Measurements from ENCODE around the gene GLRX5. TPM values are rescaled to one million over a fixed set of nuclear protein-coding genes. Genes with fewer than 3 reads are reported as not detected.

Gene GLRX5
- total and polyA plus RNA-seq, 2 experiments from 2014 or later: 50.0 to 105 TPM

DNA sequence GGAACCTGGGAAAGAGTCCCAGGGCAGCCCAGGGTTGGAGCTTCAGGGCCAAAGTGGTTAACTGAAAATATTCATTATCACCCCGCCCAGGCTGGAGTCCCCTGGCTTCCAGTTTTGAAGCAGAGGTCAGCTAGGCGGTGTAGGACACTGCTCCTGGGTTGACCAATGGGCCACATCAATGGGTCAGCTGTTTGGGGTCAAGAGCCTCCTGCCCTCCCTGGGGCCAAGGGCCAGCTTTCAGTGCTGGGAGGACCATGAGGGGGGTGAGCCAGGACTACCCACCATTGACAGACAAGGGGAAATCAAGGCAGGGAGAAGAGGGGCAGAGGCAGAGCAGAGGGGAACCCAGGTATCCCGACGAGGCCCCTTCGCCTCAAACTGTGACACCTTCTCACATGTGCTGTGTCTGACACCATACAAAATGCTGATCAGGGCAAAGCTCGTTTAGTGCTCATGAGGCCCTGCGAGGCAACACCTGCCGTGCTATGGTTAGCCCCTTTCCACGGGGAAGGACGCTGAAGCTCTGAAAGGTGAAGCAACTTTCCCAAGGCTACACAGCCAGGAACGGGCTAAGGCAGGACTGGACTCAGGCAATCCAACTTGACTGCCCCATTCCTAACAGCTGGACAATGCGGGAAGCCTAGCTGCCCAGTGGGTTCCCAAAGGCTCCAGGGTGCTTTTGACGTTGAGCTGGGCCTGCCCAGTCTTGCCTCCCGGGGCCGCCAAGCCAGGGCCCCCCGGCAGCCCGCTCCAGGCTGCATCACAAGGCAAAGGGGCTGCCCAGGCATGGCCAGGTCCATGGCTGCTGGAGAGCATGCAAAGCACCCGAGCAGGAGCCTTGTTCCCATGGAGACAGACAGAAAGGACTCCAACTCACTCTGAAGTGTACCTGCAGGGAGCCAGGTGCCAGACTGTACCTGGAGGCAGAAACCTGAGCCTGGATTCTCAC lies 20.4 kb upstream of the GLRX5 start:
- TF ChIP-seq EZH2phosphoT487 (IDR thresholded peaks at IDR 0.05; ENCODE audit: low read depth, severe bottlenecking, unreplicated experiment) (no peak), CTCF (IDR thresholded peaks at IDR 0.05; ENCODE audit: poor library complexity) (no peak), EZH2 (IDR thresholded peaks at IDR 0.05; ENCODE audit: borderline replicate concordance) (no peak)
- no peaks in the 10 kb centered on the region for H3K9me2 ChIP-seq (replicated peaks; ENCODE audit: insufficient read depth)
- H3K4me3 ChIP-seq: no peak overlapping the region
- peaks cover 23% of the 10 kb centered on the region for H3K4me1 ChIP-seq (ENCODE audit: insufficient read depth)
- H3K9me3 ChIP-seq (ENCODE audit: low read depth): no peaks in the 10 kb centered on the region
- H4K20me1 ChIP-seq (ENCODE audit: insufficient read depth, poor library complexity, severe bottlenecking): no peaks in the 10 kb centered on the region
- no peak overlapping the region for H2AFZ ChIP-seq
- H3K36me3 ChIP-seq (replicated peaks; ENCODE audit: insufficient read depth, low read depth): no peaks in the 10 kb centered on the region
- 71% methylated on average over 18 of the region's 18 CpGs for WGBS (ENCODE audit: low lambda C conversion rate, missing lambda C conversion rate)
- no peak for DNase-seq (ENCODE audit: low spot score)
- H3K27ac ChIP-seq: no peak overlapping the region
- H3K27me3 ChIP-seq: no peaks in the 10 kb centered on the region
- H3K4me2 ChIP-seq: peak overlapping the region; percentile 99
- H3K79me2 ChIP-seq: no peaks in the 10 kb centered on the region

DNA sequence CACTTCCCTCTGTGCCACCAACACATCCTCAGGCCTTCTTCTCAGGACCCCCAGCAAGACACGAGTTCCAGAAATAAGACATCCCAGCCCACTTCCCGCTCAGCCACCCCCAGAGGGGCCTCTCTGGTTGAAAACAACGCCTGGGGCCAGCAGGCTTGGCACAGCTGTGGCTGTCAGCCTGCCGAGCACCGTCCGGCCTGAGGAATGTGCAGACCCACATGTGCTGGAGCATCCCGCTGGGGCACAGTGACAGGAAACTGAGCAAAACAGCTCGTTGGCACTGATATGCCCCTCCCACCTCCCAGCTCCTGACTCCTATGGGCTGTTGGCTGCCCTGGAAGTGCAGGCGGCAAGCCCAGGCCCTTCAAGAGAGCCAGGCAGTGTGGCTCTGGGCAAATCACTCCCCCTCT lies 19.8 kb upstream of the GLRX5 start:
- DNase-seq (ENCODE audit: low spot score): peak; percentile 51

DNA sequence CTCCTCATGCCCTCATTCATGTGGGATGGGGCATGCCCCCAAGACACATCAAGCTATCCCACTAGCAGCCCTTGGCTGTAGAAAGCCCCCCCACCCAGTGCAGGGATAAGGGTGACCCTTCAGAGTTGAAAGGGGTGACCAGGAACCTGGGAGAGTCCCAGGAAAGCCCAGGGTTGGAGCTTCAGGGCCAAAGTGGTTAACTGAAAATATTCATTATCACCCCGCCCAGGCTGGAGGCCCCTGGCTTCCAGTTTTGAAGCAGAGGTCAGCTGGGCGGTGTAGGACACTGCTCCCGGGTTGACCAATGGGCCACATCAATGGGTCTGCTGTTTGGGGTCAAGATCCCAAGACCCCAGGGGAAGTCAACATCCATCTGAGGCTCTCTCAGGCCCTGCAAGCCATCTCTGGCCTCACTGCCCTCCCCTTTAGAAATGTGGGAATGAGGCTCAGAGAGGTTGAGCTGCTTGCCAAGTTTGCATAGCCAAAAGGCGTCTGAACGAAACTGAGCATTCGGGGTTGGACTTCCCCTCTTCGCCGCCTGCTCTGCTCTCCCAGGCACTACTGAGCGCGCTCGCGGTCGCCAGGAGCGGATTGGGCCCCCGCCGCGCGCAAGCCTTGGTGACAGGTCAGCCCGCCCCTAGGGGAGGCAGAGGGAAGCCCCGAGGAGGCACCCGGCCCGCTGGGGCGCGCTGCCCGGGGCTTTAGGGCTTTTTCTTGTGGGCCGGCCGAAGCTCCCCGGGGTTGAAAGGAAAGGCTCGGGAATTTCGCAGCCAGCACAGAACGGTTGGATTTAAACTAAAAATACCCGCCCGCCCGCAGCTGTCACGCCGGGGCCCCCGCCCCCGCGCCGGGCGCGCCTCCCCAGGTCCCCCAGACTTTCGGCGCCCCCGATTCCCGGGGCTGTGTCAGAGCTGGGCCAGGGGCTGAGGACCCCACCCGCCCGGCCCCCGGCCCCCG lies 19.0 kb upstream of the GLRX5 start:
- H3K4me3 ChIP-seq: peak overlapping the region; percentile 64
- no peaks in the 10 kb centered on the region for H3K27me3 ChIP-seq
- peaks cover 23% of the 10 kb centered on the region for H3K4me1 ChIP-seq (ENCODE audit: insufficient read depth)
- no peaks in the 10 kb centered on the region for H4K20me1 ChIP-seq (ENCODE audit: insufficient read depth, poor library complexity, severe bottlenecking)
- TF ChIP-seq EZH2phosphoT487 (IDR thresholded peaks at IDR 0.05; ENCODE audit: low read depth, severe bottlenecking, unreplicated experiment): no peak
- peak; percentile 6 for TF ChIP-seq EZH2 (IDR thresholded peaks at IDR 0.05; ENCODE audit: borderline replicate concordance)
- peak; percentile 22 for TF ChIP-seq CTCF (IDR thresholded peaks at IDR 0.05; ENCODE audit: poor library complexity)
- DNase-seq (ENCODE audit: low spot score): peak; percentile 81
- peak overlapping the region; percentile 99 for H3K4me2 ChIP-seq
- H3K27ac ChIP-seq: peak overlapping the region; percentile 1
- no peaks in the 10 kb centered on the region for H3K79me2 ChIP-seq
- H3K36me3 ChIP-seq (replicated peaks; ENCODE audit: insufficient read depth, low read depth): no peaks in the 10 kb centered on the region
- peak overlapping the region; percentile 36 for H2AFZ ChIP-seq
- WGBS (ENCODE audit: low lambda C conversion rate, missing lambda C conversion rate): 11% methylated on average over 17 of the region's 50 CpGs
- no peaks in the 10 kb centered on the region for H3K9me3 ChIP-seq (ENCODE audit: low read depth)
- no peaks in the 10 kb centered on the region for H3K9me2 ChIP-seq (replicated peaks; ENCODE audit: insufficient read depth)

More for the DNA sequence above, 19.8 kb upstream of the GLRX5 start:
- Histone ChIP-seq H3K4me1 (ENCODE audit: insufficient read depth) (peaks cover 23% of the 10 kb centered on the region), H4K20me1 (ENCODE audit: insufficient read depth, poor library complexity, severe bottlenecking) (no peaks in the 10 kb centered on the region), H3K27ac (no peak overlapping the region), H3K9me2 (replicated peaks; ENCODE audit: insufficient read depth) (no peaks in the 10 kb centered on the region), H3K4me2 (peak overlapping the region; percentile 99), H2AFZ (no peak overlapping the region), H3K4me3 (no peak overlapping the region), H3K79me2 (no peaks in the 10 kb centered on the region), H3K27me3 (no peaks in the 10 kb centered on the region), H3K36me3 (replicated peaks; ENCODE audit: insufficient read depth, low read depth) (no peaks in the 10 kb centered on the region), H3K9me3 (ENCODE audit: low read depth) (no peaks in the 10 kb centered on the region)
- 34% methylated on average over 9 of the region's 9 CpGs for WGBS (ENCODE audit: low lambda C conversion rate, missing lambda C conversion rate)
- no peak for TF ChIP-seq EZH2 (IDR thresholded peaks at IDR 0.05; ENCODE audit: borderline replicate concordance)
- TF ChIP-seq EZH2phosphoT487 (IDR thresholded peaks at IDR 0.05; ENCODE audit: low read depth, severe bottlenecking, unreplicated experiment): no peak
- no peak for TF ChIP-seq CTCF (IDR thresholded peaks at IDR 0.05; ENCODE audit: poor library complexity)

Measured in hepatocyte (in vitro differentiated cells).